T-helper 2 cell (primary cell): Measurements from ENCODE around the gene FBXL16.

ENCODE experiments used
- DNase-seq, 5 experiments: peaks; one replicate each; pipeline versions ENCODE4 v3.0.0 to v3.0.0-alpha.2; 2012 to 2022

Gene FBXL16

GRCh38 chr16:734981-735881, 29.6 kb upstream of the FBXL16 start:
- no peak for DNase-seq

GRCh38 chr16:734208-734980, 28.8 kb upstream of the FBXL16 start:
- no peak for DNase-seq

- no peak for DNase-seq
Observed at GRCh38 chr16:733382-734207, 28.0 kb upstream of the FBXL16 start.

- no peak for DNase-seq
Observed at GRCh38 chr16:732936-733335, 27.3 kb upstream of the FBXL16 start.

- DNase-seq: no peak
Observed at GRCh38 chr16:732332-732731, 26.7 kb upstream of the FBXL16 start.

- no peak for DNase-seq
Observed at GRCh38 chr16:730666-731509, 25.3 kb upstream of the FBXL16 start.

- DNase-seq: no peak
Observed at GRCh38 chr16:729768-730665, 24.4 kb upstream of the FBXL16 start.

- DNase-seq: no peak
Observed at GRCh38 chr16:728890-729744, 23.5 kb upstream of the FBXL16 start.

- peak in 4 of 5 experiments; percentile 33 to 78 (median 66) for DNase-seq
Observed at GRCh38 chr16:728131-728889, 22.7 kb upstream of the FBXL16 start.

GRCh38 chr16:727291-727977, 21.8 kb upstream of the FBXL16 start:
- DNase-seq: peak in 1 of 5 experiments; percentile 37

- DNase-seq: peak in 4 of 5 experiments; percentile 39 to 64 (median 52)
Observed at GRCh38 chr16:726438-727290, 21.1 kb upstream of the FBXL16 start, which contains the start of the genes CCDC78 and HAGHL. Gene CCDC78 (minus strand): TSS chr16:726443. CDS start chr16:726367, 76 bp downstream. Gene HAGHL (plus strand): TSS chr16:727106. CDS start chr16:727510, 404 bp downstream.

GRCh38 chr16:726188-726437, 20.5 kb upstream of the FBXL16 start:
- DNase-seq: no peak

GRCh38 chr16:725463-726187, 20.0 kb upstream of the FBXL16 start:
- no peak for DNase-seq

- DNase-seq: no peak
Observed at GRCh38 chr16:725041-725376, 19.4 kb upstream of the FBXL16 start.

GRCh38 chr16:724188-725040, 18.8 kb upstream of the FBXL16 start:
- no peak for DNase-seq

- no peak for DNase-seq
Observed at GRCh38 chr16:723695-724094, 18.1 kb upstream of the FBXL16 start.
